ENCODE data around the gene RSPH6A. TPM values are rescaled to one million over a fixed set of nuclear protein-coding genes. Genes with fewer than 3 reads are reported as not detected.
"Not testable (repeated sequence)": the region's sequence is repeated elsewhere in the genome, so short reads cannot be mapped to it uniquely, and the experiment has no call there.

Gene RSPH6A
- total RNA-seq, 1 experiment from 2014 or later = 0.05 TPM

- DNase-seq (ENCODE audit: extremely low read depth, low read depth) = no peak
These were observed 10.2 kb downstream of the RSPH6A start for GRCh38 chr19:45804959-45805230.

- DNase-seq (ENCODE audit: extremely low read depth, low read depth) = no peak
These were observed 10.8 kb downstream of the RSPH6A start for GRCh38 chr19:45804140-45804958.

GRCh38 chr19:45801603-45802175 is 13.4 kb downstream of the RSPH6A start:
- no peak for DNase-seq (ENCODE audit: extremely low read depth, low read depth)

GRCh38 chr19:45800070-45800553 is 15.0 kb downstream of the RSPH6A start:
- no peak for DNase-seq (ENCODE audit: extremely low read depth, low read depth)

- DNase-seq (ENCODE audit: extremely low read depth, low read depth) = not testable (repeated sequence)
These were observed 15.6 kb downstream of the RSPH6A start for GRCh38 chr19:45799541-45799940.

GRCh38 chr19:45798995-45799517 is 16.1 kb downstream of the RSPH6A start:
- peak; percentile 17 for DNase-seq (ENCODE audit: extremely low read depth, low read depth)

GRCh38 chr19:45794627-45795026 is 20.5 kb downstream of the RSPH6A start:
- DNase-seq (ENCODE audit: extremely low read depth, low read depth) = no peak

GRCh38 chr19:45793876-45794275 is 21.2 kb downstream of the RSPH6A start:
- no peak for DNase-seq (ENCODE audit: extremely low read depth, low read depth)

GRCh38 chr19:45793178-45793564 is 21.9 kb downstream of the RSPH6A start:
- DNase-seq (ENCODE audit: extremely low read depth, low read depth) = no peak

GRCh38 chr19:45792470-45793177 is 22.5 kb downstream of the RSPH6A start, which contains the start of gene DMWD:
Gene DMWD (minus strand): TSS chr19:45792845. CDS start chr19:45792756, 89 bp downstream.
- peak; percentile 96 for DNase-seq (ENCODE audit: extremely low read depth, low read depth)

- no peak for DNase-seq (ENCODE audit: extremely low read depth, low read depth)
These were observed 23.2 kb downstream of the RSPH6A start for GRCh38 chr19:45791744-45792469.

- no peak for DNase-seq (ENCODE audit: extremely low read depth, low read depth)
These were observed 24.2 kb downstream of the RSPH6A start for GRCh38 chr19:45790942-45791341.

- no peak for DNase-seq (ENCODE audit: extremely low read depth, low read depth)
These were observed 25.9 kb downstream of the RSPH6A start for GRCh38 chr19:45789035-45789786.

GRCh38 chr19:45786533-45786894 is 28.6 kb downstream of the RSPH6A start:
- DNase-seq (ENCODE audit: extremely low read depth, low read depth) = no peak

GRCh38 chr19:45785781-45786532 is 29.2 kb downstream of the RSPH6A start:
- no peak for DNase-seq (ENCODE audit: extremely low read depth, low read depth)

- no peak for DNase-seq (ENCODE audit: extremely low read depth, low read depth)
These were observed 30.0 kb downstream of the RSPH6A start for GRCh38 chr19:45785097-45785496.

GRCh38 chr19:45784096-45784495 is 31.0 kb downstream of the RSPH6A start:
- DNase-seq (ENCODE audit: extremely low read depth, low read depth) = no peak

- no peak for DNase-seq (ENCODE audit: extremely low read depth, low read depth)
These were observed 32.0 kb downstream of the RSPH6A start for GRCh38 chr19:45782820-45783785.
